ENCODE measurements around the gene PLPP1. TPM values are rescaled to one million over a fixed set of nuclear protein-coding genes. Genes with fewer than 3 reads are reported as not detected.

Gene PLPP1
- total and polyA plus RNA-seq, 2 donors (not counting 1 experiment from before 2014, with no cell fraction given): 5.5 to 8.8 TPM

GRCh38 chr5:55557123-55557522 is 22.4 kb upstream of the PLPP1 start:
- WGBS (ENCODE audit: insufficient coverage): 100% methylated on average over 2 of the region's 3 CpGs

More at GRCh38 chr5:55557123-55557522, 22.4 kb upstream of the PLPP1 start:
- no peaks in the 10 kb centered on the region for H4K20me1 ChIP-seq (ENCODE audit: control insufficient read depth, insufficient read depth, low read length, poor library complexity, severe bottlenecking)
- ChIA-PET POLR2A (no interaction called here), CTCF (interaction anchor here (0.6 kb wide), 1 partner anchor 277 kb away, joined by 3 read pairs; no protein-coding TSS in a partner anchor)
- Mint-ChIP-seq H3K4me3 (no peak overlapping the region), H3K27me3 (peaks cover 7% of the 10 kb centered on the region), H3K9me3 (ENCODE audit: insufficient read depth) (no peaks in the 10 kb centered on the region), H3K27ac (no peak overlapping the region), H3K4me1 (no peaks in the 10 kb centered on the region)
- H3K27ac ChIP-seq (ENCODE audit: low read length in 2 of 2): no peak overlapping the region
- intact Hi-C loops (cut with micrococcal nuclease): no loop called here
- H3K36me3 ChIP-seq (replicated peaks in 1 of 2; ENCODE audit: control extremely low read depth in 1 of 2, control insufficient read depth in 1 of 2, extremely low read depth in 1 of 2, insufficient read depth in 2 of 2, low read length in 1 of 2): no peaks in the 10 kb centered on the region
- no peak for ATAC-seq (ENCODE audit: low read depth)
- H3K79me2 ChIP-seq (ENCODE audit: control insufficient read depth, insufficient read depth, low read length): no peaks in the 10 kb centered on the region
- DNase-seq: no peak
- no peak overlapping the region for H2AFZ ChIP-seq (ENCODE audit: insufficient read depth, low read depth, low read length, poor library complexity, severe bottlenecking)
- H3K4me1 ChIP-seq (ENCODE audit: control insufficient read depth in 2 of 2, insufficient read depth in 2 of 2, low read length in 2 of 2): no peaks in the 10 kb centered on the region
- H3K27me3 ChIP-seq (replicated peaks in 1 of 4; ENCODE audit: control extremely low read depth in 1 of 4, control insufficient read depth in 3 of 4, insufficient read depth in 4 of 4, low read length in 3 of 4): peaks cover 0 to 2% (median 0%) of the 10 kb centered on the region in 4 experiments
- no peak overlapping the region for H3K4me3 ChIP-seq (ENCODE audit: control extremely low read depth in 1 of 5, extremely low read depth in 1 of 5, insufficient read depth in 1 of 5, low read depth in 2 of 5, low read length in 4 of 5)
- H3K4me2 ChIP-seq (replicated peaks; ENCODE audit: low read depth, low read length, poor library complexity, severe bottlenecking): no peak overlapping the region
- no peak for TF ChIP-seq EZH2 (IDR thresholded peaks at IDR 0.05; ENCODE audit: borderline replicate concordance, insufficient read depth, low read depth, low read length, poor library complexity, severe bottlenecking)
- no peak for TF ChIP-seq CTCF (IDR thresholded peaks at IDR 0.05)
- H3K9me3 ChIP-seq (ENCODE audit: control extremely low read depth in 1 of 3, control insufficient read depth in 2 of 3, insufficient read depth in 1 of 3, low read length in 2 of 3): no peaks in the 10 kb centered on the region
- H3K9ac ChIP-seq (ENCODE audit: low read length): no peak overlapping the region
